ENCODE results near the gene DIDO1. TPM values are rescaled to one million over a fixed set of nuclear protein-coding genes. Genes with fewer than 3 reads are reported as not detected.
"Not testable (repeated sequence)": the region's sequence is repeated elsewhere in the genome, so short reads cannot be mapped to it uniquely, and the experiment has no call there.

Gene DIDO1
- polyA plus RNA-seq, 1 of the 3 experiments (the other 2 are of a cell fraction), result 14.7 TPM

DNA sequence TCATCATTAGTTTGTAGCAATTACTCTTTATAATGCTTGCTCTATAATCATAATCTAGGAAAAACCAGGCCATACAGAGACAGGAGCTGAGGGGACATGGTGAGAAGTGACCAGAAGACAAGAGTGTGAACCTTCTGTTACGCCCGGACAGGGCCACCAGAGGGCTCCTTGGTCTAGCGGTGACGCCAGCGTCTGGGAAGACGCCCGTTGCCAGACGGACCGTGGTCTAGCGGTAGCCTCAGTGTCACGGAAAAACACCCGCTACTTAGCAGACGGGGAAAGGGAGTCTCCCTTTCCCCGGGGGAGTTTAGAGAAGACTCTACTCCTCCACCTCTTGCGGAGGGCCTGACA, 52.6 kb downstream of the DIDO1 start:
- DNase-seq, result not testable (repeated sequence)
- 2% methylated on average over 11 of the region's 15 CpGs for WGBS (ENCODE audit: low lambda C conversion rate)

DNA sequence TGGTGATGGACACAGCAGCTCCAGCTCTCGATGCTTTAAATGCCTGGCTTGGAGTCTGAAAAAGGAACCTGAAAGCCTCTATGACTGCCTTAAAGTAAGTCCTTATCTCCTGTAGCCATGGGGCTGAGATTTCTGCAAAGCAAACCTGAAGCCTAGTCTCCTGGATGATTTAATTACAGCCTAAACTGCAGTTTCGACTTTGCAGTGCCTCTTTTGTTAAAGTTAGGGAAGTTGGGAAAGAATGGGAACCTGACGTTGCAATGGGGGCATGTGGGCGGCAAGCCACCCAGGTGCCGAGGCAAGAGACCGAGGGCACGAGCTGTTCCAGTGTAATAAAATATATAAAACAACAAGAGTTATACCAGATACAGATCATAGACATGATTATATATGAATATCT, 53.0 kb downstream of the DIDO1 start:
- Histone ChIP-seq H3K27ac (ENCODE audit: low read depth in 2 of 2, low read length in 1 of 2) (no peak overlapping the region), H3K4me2 (no peak overlapping the region), H3K9ac (no peak overlapping the region), H3K4me3 (ENCODE audit: low read depth in 2 of 2, low read length in 1 of 2) (no peak overlapping the region), H3K79me2 (ENCODE audit: insufficient read depth) (no peaks in the 10 kb centered on the region), H3K27me3 (ENCODE audit: insufficient read depth) (no peaks in the 10 kb centered on the region), H3K9me2 (no peaks in the 10 kb centered on the region), H3K36me3 (replicated peaks in 1 of 2; ENCODE audit: control insufficient read depth in 1 of 2, insufficient read depth in 2 of 2, low read length in 1 of 2) (peaks cover 1 to 5% of the 10 kb centered on the region in 2 experiments), H3K4me1 (ENCODE audit: control insufficient read depth in 1 of 2, insufficient read depth in 2 of 2, low read depth in 1 of 2, low read length in 1 of 2) (peaks cover 4 to 19% of the 10 kb centered on the region in 2 experiments; a peak in 3 of 4 replicates), H4K20me1 (ENCODE audit: insufficient read depth) (no peaks in the 10 kb centered on the region), H3K9me3 (no peaks in the 10 kb centered on the region), H3F3A (replicated peaks; ENCODE audit: insufficient read depth) (peaks cover 24% of the 10 kb centered on the region), H2AFZ (ENCODE audit: low read depth) (no peak overlapping the region)
- TF ChIP-seq SIN3A (IDR thresholded peaks at IDR 0.05; ENCODE audit: borderline replicate concordance, low read depth, low read length), result no peak
- TF ChIP-seq, protein P1, sequence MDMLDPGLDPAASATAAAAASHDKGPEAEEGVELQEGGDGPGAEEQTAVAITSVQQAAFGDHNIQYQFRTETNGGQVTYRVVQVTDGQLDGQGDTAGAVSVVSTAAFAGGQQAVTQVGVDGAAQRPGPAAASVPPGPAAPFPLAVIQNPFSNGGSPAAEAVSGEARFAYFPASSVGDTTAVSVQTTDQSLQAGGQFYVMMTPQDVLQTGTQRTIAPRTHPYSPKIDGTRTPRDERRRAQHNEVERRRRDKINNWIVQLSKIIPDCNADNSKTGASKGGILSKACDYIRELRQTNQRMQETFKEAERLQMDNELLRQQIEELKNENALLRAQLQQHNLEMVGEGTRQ (IDR thresholded peaks at IDR 0.05; ENCODE audit: borderline replicate concordance, low read depth, low read length), result no peak
- TF ChIP-seq TCF12 (IDR thresholded peaks at IDR 0.05), result no peak
- no peak for TF ChIP-seq RFX5 (IDR thresholded peaks at IDR 0.05; ENCODE audit: low read length)
- TF ChIP-seq, protein P2, sequence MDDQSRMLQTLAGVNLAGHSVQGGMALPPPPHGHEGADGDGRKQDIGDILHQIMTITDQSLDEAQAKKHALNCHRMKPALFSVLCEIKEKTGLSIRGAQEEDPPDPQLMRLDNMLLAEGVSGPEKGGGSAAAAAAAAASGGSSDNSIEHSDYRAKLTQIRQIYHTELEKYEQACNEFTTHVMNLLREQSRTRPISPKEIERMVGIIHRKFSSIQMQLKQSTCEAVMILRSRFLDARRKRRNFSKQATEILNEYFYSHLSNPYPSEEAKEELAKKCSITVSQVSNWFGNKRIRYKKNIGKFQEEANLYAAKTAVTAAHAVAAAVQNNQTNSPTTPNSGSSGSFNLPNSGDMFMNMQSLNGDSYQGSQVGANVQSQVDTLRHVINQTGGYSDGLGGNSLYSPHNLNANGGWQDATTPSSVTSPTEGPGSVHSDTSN (IDR thresholded peaks at IDR 0.05), result no peak
- TF ChIP-seq POLR2AphosphoS5 (IDR thresholded peaks at IDR 0.05; ENCODE audit: low read depth, low read length), result no peak
- TF ChIP-seq RXRA (IDR thresholded peaks at IDR 0.05; ENCODE audit: borderline replicate concordance, low read depth), result no peak
- TF ChIP-seq TAF1 (IDR thresholded peaks at IDR 0.05; ENCODE audit: borderline replicate concordance, low read depth, low read length), result no peak
- TF ChIP-seq, protein P3, sequence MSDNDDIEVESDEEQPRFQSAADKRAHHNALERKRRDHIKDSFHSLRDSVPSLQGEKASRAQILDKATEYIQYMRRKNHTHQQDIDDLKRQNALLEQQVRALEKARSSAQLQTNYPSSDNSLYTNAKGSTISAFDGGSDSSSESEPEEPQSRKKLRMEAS (IDR thresholded peaks at IDR 0.05; ENCODE audit: low read depth), result no peak
- TF ChIP-seq SMC3 (IDR thresholded peaks at IDR 0.05; ENCODE audit: low read depth, low read length), result no peak
- no peak for TF ChIP-seq MXI1 (IDR thresholded peaks at IDR 0.05; ENCODE audit: low read depth, low read length)
- no peak for TF ChIP-seq RAD21 (IDR thresholded peaks at IDR 0.05; ENCODE audit: low read length)
- ChIA-PET POLR2A (interaction anchor here (0.8 to 1.1 kb wide), 2 partner anchors 9 to 14 kb away, joined by 3 read pairs; no protein-coding TSS in a partner anchor), CTCF (interaction anchor here (1.0 to 7.4 kb wide), 9 partner anchors 11 to 170 kb away, joined by 3 to 86 read pairs (median 4); partner anchors contain the start of gene TCFL5)
- 68% methylated on average over 7 of the region's 7 CpGs for WGBS (ENCODE audit: low lambda C conversion rate)
- DNase-seq, result no peak

More for the DNA sequence above, 52.6 kb downstream of the DIDO1 start:
- ChIA-PET CTCF (interaction anchor here (1.0 to 7.4 kb wide), 9 partner anchors 11 to 171 kb away, joined by 3 to 86 read pairs (median 4); partner anchors contain the start of gene TCFL5), POLR2A (interaction anchor here (1.1 kb wide), 1 partner anchor 9 kb away, joined by 3 read pairs; no protein-coding TSS in a partner anchor)
- H2AFZ ChIP-seq (ENCODE audit: low read depth); H3K9me3 ChIP-seq; H3K4me2 ChIP-seq; H3K27me3 ChIP-seq (ENCODE audit: insufficient read depth); H3K36me3 ChIP-seq (replicated peaks in 1 of 2; ENCODE audit: control insufficient read depth in 1 of 2, insufficient read depth in 2 of 2, low read length in 1 of 2); H3K27ac ChIP-seq (ENCODE audit: low read depth in 2 of 2, low read length in 1 of 2); H4K20me1 ChIP-seq (ENCODE audit: insufficient read depth); H3K9ac ChIP-seq; H3K9me2 ChIP-seq; H3K79me2 ChIP-seq (ENCODE audit: insufficient read depth); H3K4me3 ChIP-seq (ENCODE audit: low read depth in 2 of 2, low read length in 1 of 2): not testable (repeated sequence)
- Histone ChIP-seq H3F3A (replicated peaks; ENCODE audit: insufficient read depth) (peaks cover 28% of the 10 kb centered on the region), H3K4me1 (ENCODE audit: control insufficient read depth in 1 of 2, insufficient read depth in 2 of 2, low read depth in 1 of 2, low read length in 1 of 2) (peaks cover 4 to 19% of the 10 kb centered on the region in 2 experiments; a peak in 3 of 4 replicates)
- peak; percentile 59 for TF ChIP-seq SMC3 (IDR thresholded peaks at IDR 0.05; ENCODE audit: low read depth, low read length)
- peak; percentile 61 for TF ChIP-seq RAD21 (IDR thresholded peaks at IDR 0.05; ENCODE audit: low read length)
- TF ChIP-seq, protein P4, sequence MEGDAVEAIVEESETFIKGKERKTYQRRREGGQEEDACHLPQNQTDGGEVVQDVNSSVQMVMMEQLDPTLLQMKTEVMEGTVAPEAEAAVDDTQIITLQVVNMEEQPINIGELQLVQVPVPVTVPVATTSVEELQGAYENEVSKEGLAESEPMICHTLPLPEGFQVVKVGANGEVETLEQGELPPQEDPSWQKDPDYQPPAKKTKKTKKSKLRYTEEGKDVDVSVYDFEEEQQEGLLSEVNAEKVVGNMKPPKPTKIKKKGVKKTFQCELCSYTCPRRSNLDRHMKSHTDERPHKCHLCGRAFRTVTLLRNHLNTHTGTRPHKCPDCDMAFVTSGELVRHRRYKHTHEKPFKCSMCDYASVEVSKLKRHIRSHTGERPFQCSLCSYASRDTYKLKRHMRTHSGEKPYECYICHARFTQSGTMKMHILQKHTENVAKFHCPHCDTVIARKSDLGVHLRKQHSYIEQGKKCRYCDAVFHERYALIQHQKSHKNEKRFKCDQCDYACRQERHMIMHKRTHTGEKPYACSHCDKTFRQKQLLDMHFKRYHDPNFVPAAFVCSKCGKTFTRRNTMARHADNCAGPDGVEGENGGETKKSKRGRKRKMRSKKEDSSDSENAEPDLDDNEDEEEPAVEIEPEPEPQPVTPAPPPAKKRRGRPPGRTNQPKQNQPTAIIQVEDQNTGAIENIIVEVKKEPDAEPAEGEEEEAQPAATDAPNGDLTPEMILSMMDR (IDR thresholded peaks at IDR 0.05), result peak; percentile 62
